SKM-1 (cell line): ENCODE results near the gene SMPX.
"Not testable (repeated sequence)": the region's sequence is repeated elsewhere in the genome, so short reads cannot be mapped to it uniquely, and the experiment has no call there.

Source experiments
- DNase-seq: peaks from one replicate; lab custom pipeline; 2025; ENCODE audit not compliant: unreplicated experiment; lab: John Stamatoyannopoulos, UW

SMPX gene

GRCh38 chrX:21757960-21758359, at the start of gene SMPX:
Gene SMPX, minus strand, starts transcription at chrX:21758116. Its CDS starts 3,826 bp downstream, at chrX:21754290.
- no peak for DNase-seq

- DNase-seq = no peak
These were observed 48.8 kb upstream of the SMPX start for GRCh38 chrX:21806691-21807090.

GRCh38 chrX:21802839-21803238, 44.9 kb upstream of the SMPX start:
- DNase-seq = no peak

DNA sequence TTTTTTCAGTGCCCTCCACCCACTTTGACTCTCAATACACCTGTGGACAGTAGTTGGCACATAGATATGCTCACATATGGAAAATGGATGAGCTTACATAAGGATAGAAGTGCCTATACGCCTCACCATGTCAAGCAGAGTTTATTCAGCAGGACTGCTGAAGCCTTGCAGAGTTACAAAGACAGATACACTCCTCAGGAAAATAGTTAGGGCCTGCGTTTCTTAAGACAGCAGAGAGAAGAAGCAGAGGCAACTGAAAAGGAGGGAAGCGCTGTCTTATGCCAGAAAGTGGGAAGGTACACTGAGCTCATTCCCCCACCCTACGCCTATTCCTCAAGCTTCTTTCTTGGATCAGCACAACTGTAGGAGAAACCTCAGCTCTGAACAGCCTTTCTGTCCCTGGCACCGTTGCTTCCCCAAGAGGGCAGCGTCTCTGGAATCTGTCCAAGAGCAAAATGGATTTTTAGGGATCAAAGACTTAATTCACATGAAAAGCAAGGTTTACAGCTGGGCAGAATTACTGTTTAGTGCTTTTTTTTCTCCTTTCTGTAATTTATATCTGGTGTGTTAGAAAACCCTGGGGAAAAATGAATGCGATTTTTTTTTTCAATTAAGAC, 44.2 kb upstream of the SMPX start:
- DNase-seq = no peak

DNA sequence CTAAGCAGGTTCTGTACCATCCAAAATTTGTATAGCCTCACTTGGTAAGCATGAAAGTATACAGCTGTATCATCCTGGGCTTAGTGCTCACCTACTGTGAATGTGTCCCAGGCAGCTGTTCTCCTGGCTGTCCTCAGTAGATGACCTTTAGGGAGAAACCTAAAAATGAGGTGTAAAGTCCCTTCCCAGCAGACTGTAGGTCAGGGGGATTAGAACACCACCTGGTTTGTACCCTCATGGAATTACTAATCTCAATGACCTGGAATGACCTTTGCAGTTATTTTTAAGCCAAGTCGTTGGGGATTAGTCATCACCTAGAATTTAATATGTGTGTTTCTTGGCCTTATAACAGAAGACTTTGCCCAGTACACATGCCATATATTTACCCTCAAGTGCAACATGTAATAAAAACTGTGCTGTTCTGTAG, 42.4 kb upstream of the SMPX start:
- DNase-seq = no peak

GRCh38 chrX:21799767-21800166, 41.9 kb upstream of the SMPX start:
- no peak for DNase-seq

DNA sequence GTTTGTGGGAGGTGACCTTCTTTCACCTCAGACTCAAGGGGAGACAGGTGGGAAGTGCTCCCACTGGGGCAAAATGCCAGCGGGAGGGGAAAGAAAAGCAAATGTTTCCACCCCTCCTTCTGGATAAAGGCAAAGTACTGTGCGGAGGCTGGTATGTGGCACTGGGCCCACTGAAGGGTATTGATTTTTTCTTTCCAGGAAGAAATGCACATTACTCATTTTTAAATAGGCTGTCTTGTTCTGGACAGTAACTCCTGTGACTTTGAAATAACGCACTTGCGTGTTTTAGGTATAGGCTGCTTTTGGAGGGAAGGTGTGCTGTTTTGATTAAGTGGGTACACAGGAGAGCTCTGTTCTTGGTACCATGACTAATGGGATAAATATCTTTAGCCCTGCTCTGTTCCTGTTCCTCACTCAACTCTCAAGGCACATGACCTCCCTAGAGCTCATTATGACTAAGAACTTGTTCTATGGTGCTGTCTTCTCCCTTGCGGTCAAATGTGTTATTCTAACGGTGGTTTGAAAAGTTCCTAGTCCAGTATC, 40.8 kb upstream of the SMPX start:
- DNase-seq = no peak

DNA sequence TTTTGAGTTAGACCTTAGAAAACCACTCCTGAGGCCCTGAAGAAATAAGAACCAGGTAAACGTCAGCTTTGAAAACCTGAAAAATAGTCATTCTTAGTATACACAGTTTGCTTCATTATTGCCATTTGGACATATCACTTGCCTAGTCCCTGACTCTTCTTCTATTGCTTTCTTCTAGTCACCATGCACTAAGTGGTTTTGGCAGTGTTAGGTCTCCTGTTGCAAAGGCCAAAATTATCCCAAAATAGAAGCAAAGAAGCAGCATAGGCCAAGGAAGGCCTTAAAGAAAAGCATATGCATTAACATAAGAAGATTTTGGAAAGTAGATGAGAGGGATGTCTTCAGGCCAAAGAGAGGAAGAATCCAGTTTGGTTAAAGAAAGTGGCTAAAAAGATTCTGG, 24.1 kb upstream of the SMPX start:
- no peak for DNase-seq

DNA sequence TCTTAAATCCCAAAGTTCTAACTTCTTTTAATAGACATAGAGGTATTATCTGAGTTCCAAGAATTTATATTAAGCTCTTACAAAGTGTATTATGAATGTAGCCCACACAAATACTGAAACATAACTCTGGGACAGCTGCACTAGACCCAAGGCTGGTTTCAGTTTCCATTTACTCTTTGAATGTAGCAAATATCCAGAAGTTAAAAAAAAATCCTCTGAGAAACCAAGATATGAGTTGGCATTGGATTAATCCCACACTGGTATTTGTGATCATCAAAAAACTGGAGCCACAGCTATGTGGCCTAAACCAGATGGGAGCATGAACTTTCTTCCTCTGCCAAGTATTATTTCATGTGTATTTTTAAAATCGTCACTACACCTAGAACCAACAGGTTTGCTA, 23.6 kb upstream of the SMPX start:
- DNase-seq = no peak

- no peak for DNase-seq
These were observed 21.2 kb upstream of the SMPX start for GRCh38 chrX:21779095-21779494.

- DNase-seq = no peak
These were observed 20.3 kb upstream of the SMPX start for GRCh38 chrX:21778236-21778635.

- not testable (repeated sequence) for DNase-seq
These were observed 17.2 kb upstream of the SMPX start for GRCh38 chrX:21775128-21775527.

DNA sequence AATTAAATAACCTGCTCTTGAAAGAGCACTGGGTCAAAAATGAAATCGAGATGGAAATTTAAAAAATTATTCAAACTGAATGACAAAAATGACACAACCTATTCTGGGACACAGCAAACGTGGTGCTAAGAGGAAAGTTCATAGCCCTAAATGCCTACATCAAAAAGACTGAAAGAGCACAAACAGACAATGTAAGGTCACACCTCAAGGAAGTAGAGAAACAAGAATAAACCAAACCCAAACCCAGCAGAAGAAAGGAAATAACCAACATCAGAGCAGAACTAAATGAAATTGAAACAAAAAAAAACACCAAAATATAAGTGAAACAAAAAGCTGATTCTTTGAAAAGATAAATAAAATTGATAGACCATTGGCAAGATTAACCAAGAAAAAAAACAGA, 15.1 kb upstream of the SMPX start:
- not testable (repeated sequence) for DNase-seq

DNA sequence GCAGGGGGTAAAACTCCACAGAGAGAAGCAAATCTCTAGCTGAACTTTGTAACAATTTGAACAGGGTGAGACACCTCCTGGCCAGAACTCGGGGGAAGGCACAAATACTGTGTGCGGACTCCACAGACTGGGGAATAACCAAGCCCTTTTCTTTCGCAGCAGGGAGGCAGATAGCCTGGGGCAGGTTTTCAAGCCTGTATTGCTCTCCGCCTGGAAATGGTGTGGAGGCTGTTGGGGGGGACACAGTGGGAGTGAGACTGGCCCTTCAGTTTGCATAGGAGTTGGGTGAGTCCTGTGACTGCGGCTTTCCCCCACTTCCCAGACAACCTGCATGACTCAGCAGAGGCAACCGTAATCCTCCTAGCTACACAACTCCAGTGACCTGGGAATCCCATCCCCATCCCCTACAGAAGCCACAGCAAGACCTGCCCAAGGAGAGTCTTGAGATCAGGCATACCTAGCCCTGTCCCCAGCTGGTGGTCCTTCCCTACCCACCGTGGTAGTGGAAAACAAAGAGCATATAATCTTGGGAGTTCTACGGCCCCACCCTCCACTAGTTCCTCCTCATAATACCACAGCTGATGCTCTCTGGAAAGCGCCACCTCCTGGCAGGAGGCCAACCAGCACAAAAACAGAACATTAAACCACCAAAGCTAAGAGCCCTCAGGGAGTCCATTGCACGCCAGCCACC, 12.9 kb upstream of the SMPX start:
- no peak for DNase-seq

DNA sequence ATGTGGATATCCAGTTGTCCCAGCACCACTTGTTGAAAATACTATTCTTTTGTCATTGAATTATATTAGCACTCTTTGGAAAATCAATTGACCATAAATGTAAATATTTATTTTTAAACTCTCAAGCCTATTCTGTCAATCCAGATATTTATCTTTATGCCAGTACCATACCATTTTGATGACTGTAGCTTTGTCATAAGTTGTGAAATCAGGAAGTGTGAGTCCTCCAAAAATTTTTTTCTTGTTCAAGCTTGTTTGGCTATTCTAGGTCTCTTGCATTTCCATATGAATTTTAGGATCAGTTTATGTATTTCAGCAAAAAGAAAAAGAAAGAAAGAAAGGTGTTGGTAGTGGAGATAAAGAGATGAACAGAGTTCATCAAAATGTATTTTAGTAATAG, 8.2 kb upstream of the SMPX start:
- DNase-seq = no peak

DNA sequence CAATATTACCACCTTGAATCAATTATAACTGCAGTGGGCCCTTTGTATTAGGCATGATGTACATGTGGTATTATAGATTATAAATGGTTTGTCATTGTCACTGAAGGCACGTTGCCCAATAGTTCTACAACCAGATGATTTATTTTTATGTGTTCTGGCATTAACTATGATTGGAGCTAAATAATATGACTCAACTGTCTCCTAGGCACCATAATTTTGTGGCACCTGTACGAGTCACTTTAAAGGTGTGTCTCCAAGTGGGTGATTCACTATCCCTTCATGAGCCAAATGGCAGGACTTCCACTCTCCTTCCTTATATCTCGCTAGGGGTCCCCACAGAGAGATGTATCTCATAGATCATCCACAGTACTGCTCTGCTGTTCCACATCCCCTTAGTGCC, 6.1 kb upstream of the SMPX start:
- no peak for DNase-seq

GRCh38 chrX:21758488-21758887, 572 bp upstream of the SMPX start:
- no peak for DNase-seq

- DNase-seq = no peak
These were observed 959 bp downstream of the SMPX start for GRCh38 chrX:21756785-21757529.

- DNase-seq = no peak
These were observed 8.0 kb downstream of the SMPX start for GRCh38 chrX:21749924-21750323.

- DNase-seq = no peak
These were observed 9.7 kb downstream of the SMPX start for GRCh38 chrX:21748235-21748634.

- DNase-seq = no peak
These were observed 10.4 kb downstream of the SMPX start for GRCh38 chrX:21747558-21747957.

DNA sequence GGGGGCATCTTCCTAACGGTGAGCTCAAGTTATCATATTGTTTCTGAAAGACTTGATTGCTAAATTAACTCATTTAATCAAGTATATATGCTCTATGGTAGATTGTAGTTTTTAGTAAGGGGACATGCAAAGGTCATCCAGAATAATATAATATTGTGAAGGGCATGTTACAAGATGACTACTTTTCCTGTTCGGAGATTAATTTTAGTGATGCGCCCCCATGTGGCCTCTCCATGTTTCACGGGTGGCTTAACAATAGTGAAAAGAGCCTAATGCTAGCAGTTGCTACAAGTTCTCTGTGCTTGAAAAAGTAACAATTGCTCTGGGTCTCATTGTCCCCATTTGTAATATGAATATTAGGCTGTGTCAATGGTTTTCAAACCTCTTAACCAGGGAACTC, 12.2 kb downstream of the SMPX start:
- DNase-seq = no peak
